Keratinocyte (primary cell): Measurements from ENCODE around the gene ARMC9. TPM values are rescaled to one million over a fixed set of nuclear protein-coding genes. Genes with fewer than 3 reads are reported as not detected.

ENCODE experiments used
- DNase-seq: peaks from one replicate; pipeline ENCODE4 v3.0.0-alpha.2; 2011; ENCODE audit warnings: low read depth, missing footprints, low spot score
- FAIRE-seq: peaks from 2 replicates; lab custom pipeline; 2011; peaks lifted over from hg19 to GRCh38; lab: Jason Lieb, UNC
- H2AFZ ChIP-seq: 2 replicates; pipeline ENCODE4 v1.6.0; 2012; ENCODE audit warnings: low read length, control low read depth, inconsistent platforms; ENCODE audit not compliant: control insufficient read depth
- H3K27ac ChIP-seq: 2 replicates; pipeline ENCODE4 v1.5.1; 2011; ENCODE audit warnings: low read length; ENCODE audit not compliant: control insufficient read depth, insufficient read depth
- H3K27me3 ChIP-seq: 3 replicates; pipeline ENCODE4 v1.6.0; 2011; ENCODE audit warnings: low read length; ENCODE audit not compliant: control insufficient read depth, insufficient read depth; ENCODE audit errors: extremely low read depth
- H3K36me3 ChIP-seq, 2 experiments: 2 replicates in 1 of 2; 3 replicates in 1 of 2; pipeline ENCODE4 v1.5.1; 2011; ENCODE audit warnings: low read length in 2 of 2, mild to moderate bottlenecking in 1 of 2; ENCODE audit not compliant: control insufficient read depth in 2 of 2, insufficient read depth in 2 of 2; ENCODE audit errors: extremely low read depth in 1 of 2
- H3K4me1 ChIP-seq: 3 replicates; pipeline ENCODE4 v1.5.1; 2011; ENCODE audit warnings: low read length; ENCODE audit not compliant: control insufficient read depth, insufficient read depth; ENCODE audit errors: extremely low read depth
- H3K4me2 ChIP-seq: 3 replicates; pipeline ENCODE4 v1.6.0; 2011; ENCODE audit warnings: low read depth, low read length; ENCODE audit not compliant: control insufficient read depth, insufficient read depth; ENCODE audit errors: extremely low read depth
- H3K4me3 ChIP-seq, 3 experiments: fragments of 200-600 bp in 1 of 3; sonication (generic) in 1 of 3; 2 replicates in 2 of 3; 3 replicates in 1 of 3; pipeline ENCODE4 v1.5.1; 2011 to 2016; ENCODE audit warnings: low read length in 3 of 3, mild to moderate bottlenecking in 3 of 3, control low read depth in 2 of 3, inconsistent platforms in 1 of 3, low read depth in 1 of 3, mixed read lengths in 1 of 3, mixed run types in 1 of 3, moderate library complexity in 1 of 3; ENCODE audit not compliant: control insufficient read depth in 2 of 3, insufficient read depth in 2 of 3; ENCODE audit errors: extremely low read depth in 1 of 3
- H3K79me2 ChIP-seq: 2 replicates; pipeline ENCODE4 v1.6.0; 2012; ENCODE audit warnings: low read length; ENCODE audit not compliant: control insufficient read depth, insufficient read depth
- H3K9ac ChIP-seq: 3 replicates; pipeline ENCODE4 v1.6.0; 2011; ENCODE audit warnings: low read length; ENCODE audit not compliant: control insufficient read depth, insufficient read depth; ENCODE audit errors: extremely low read depth
- H3K9me1 ChIP-seq: 3 replicates; pipeline ENCODE4 v1.6.0; 2011; ENCODE audit warnings: low read length; ENCODE audit not compliant: control insufficient read depth, insufficient read depth; ENCODE audit errors: extremely low read depth
- H3K9me3 ChIP-seq: 2 replicates; pipeline ENCODE4 v1.5.1; 2012; ENCODE audit warnings: low read depth, low read length; ENCODE audit not compliant: control insufficient read depth
- H4K20me1 ChIP-seq: 3 replicates; pipeline ENCODE4 v1.6.0; 2011; ENCODE audit warnings: low read length; ENCODE audit not compliant: control insufficient read depth, insufficient read depth; ENCODE audit errors: extremely low read depth
- EZH2 ChIP-seq: IDR thresholded peaks from one replicate; pipeline ENCODE4 v1.6.1; 2012; ENCODE audit warnings: inconsistent platforms, mild to moderate bottlenecking, low read length, moderate library complexity
- dilution Hi-C: fragments of 300-500 bp; cut with MboI; formaldehyde crosslinking; loops from one replicate; pipeline ENCODE4 v1.7.0; 2020; ENCODE audit warnings: low sequenced_read_pairs; ENCODE audit not compliant: extremely low pct_ligation_motif_present
- polyA plus RNA-seq, 5 experiments: library from polyadenylated mRNA; depleted of rRNA in 3 of 5; stranded (reverse) in 3 of 5; stranded (forward) in 1 of 5; unstranded in 1 of 5; fragments of >200 nt; gene quantifications; 1 replicate in 1 of 5; 2 replicates in 3 of 5; 3 replicates in 1 of 5; pipeline versions ENCODE4 v1.2.1 to v1.2.3, GENCODE V29; 2011 to 2012; ENCODE audit warnings: missing spikeins in 2 of 5, low read depth in 1 of 5, low replicate concordance in 1 of 5
- TF ChIP-seq, protein P1 (sequence below), 3 experiments: IDR thresholded peaks in 1 of 3; conservative IDR thresholded peaks in 1 of 3; optimal IDR thresholded peaks in 1 of 3; 2 replicates in 2 of 3; 3 replicates in 1 of 3; pipeline versions ENCODE3 to v1.5.1; 2011; ENCODE audit warnings: low read length in 3 of 3, mild to moderate bottlenecking in 3 of 3, moderate library complexity in 2 of 3, control low read depth in 1 of 3, inconsistent platforms in 1 of 3; ENCODE audit not compliant: insufficient read depth in 2 of 3; ENCODE audit errors: extremely low read depth in 1 of 3

ARMC9 gene
- polyA plus RNA-seq, 1 donor (not counting 4 experiments of a cell fraction or from before 2014, with no cell fraction given): 16.2 TPM

GRCh38 chr2:231383416-231384108 lies 185.1 kb downstream of the ARMC9 start:
- no peak for DNase-seq
- H3K9me3 ChIP-seq: peaks cover 8% of the 10 kb centered on the region
- H3K4me1 ChIP-seq: no peaks in the 10 kb centered on the region
- no peak overlapping the region for H3K27ac ChIP-seq
- H4K20me1 ChIP-seq: no peaks in the 10 kb centered on the region
- no peaks in the 10 kb centered on the region for H3K9me1 ChIP-seq
- no peak overlapping the region for H3K4me2 ChIP-seq
- H3K4me3 ChIP-seq: no peak overlapping the region
- no peaks in the 10 kb centered on the region for H3K27me3 ChIP-seq
- H2AFZ ChIP-seq: no peak overlapping the region
- no peak for FAIRE-seq
- H3K79me2 ChIP-seq: no peaks in the 10 kb centered on the region
- dilution Hi-C loops: no loop called here
- H3K9ac ChIP-seq: no peak overlapping the region
- no peaks in the 10 kb centered on the region for H3K36me3 ChIP-seq
- TF ChIP-seq, protein P1, sequence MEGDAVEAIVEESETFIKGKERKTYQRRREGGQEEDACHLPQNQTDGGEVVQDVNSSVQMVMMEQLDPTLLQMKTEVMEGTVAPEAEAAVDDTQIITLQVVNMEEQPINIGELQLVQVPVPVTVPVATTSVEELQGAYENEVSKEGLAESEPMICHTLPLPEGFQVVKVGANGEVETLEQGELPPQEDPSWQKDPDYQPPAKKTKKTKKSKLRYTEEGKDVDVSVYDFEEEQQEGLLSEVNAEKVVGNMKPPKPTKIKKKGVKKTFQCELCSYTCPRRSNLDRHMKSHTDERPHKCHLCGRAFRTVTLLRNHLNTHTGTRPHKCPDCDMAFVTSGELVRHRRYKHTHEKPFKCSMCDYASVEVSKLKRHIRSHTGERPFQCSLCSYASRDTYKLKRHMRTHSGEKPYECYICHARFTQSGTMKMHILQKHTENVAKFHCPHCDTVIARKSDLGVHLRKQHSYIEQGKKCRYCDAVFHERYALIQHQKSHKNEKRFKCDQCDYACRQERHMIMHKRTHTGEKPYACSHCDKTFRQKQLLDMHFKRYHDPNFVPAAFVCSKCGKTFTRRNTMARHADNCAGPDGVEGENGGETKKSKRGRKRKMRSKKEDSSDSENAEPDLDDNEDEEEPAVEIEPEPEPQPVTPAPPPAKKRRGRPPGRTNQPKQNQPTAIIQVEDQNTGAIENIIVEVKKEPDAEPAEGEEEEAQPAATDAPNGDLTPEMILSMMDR (optimal IDR thresholded peaks at IDR 0.05 in 1 of 3, IDR thresholded peaks at IDR 0.05 in 1 of 3, conservative IDR thresholded peaks at IDR 0.05 in 1 of 3; ENCODE audit: extremely low read depth in 1 of 3, insufficient read depth in 2 of 3, low read length in 3 of 3): no peak
- TF ChIP-seq EZH2: no peak

DNA sequence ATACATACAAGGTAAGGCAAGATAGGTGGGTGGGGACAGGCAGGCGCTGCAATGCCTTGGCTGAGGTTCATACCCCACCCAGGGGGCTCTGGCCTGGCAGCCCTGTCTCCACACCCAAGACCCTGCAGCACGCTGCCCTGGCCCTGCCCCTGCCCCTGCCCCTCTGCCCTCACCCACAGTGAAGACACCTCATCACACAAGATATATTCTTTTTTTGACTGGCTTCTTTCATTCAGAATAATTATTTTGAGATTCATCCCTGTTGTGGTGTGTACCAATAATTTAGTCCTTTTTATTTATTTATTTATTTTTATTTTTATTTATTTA lies 185.6 kb downstream of the ARMC9 start:
- TF ChIP-seq, protein P1 (optimal IDR thresholded peaks at IDR 0.05 in 1 of 3, IDR thresholded peaks at IDR 0.05 in 1 of 3, conservative IDR thresholded peaks at IDR 0.05 in 1 of 3; ENCODE audit: extremely low read depth in 1 of 3, insufficient read depth in 2 of 3, low read length in 3 of 3): no peak
- no peak for TF ChIP-seq EZH2
- H3K79me2 ChIP-seq: no peaks in the 10 kb centered on the region
- H3K4me1 ChIP-seq: no peaks in the 10 kb centered on the region
- no peak overlapping the region for H3K9ac ChIP-seq
- H3K9me1 ChIP-seq: no peaks in the 10 kb centered on the region
- no peak overlapping the region for H3K4me2 ChIP-seq
- no peaks in the 10 kb centered on the region for H4K20me1 ChIP-seq
- H3K27me3 ChIP-seq: no peaks in the 10 kb centered on the region
- dilution Hi-C loops: no loop called here
- no peak overlapping the region for H3K27ac ChIP-seq
- FAIRE-seq: no peak
- no peak overlapping the region for H2AFZ ChIP-seq
- DNase-seq: no peak
- H3K9me3 ChIP-seq: peaks cover 8% of the 10 kb centered on the region
- H3K36me3 ChIP-seq: no peaks in the 10 kb centered on the region
- H3K4me3 ChIP-seq: no peak overlapping the region
